ENCODE results near the gene GBA3.

- TF ChIP-seq ZSCAN18 (CRISPR knock-in tag; IDR thresholded peaks at IDR 0.05) (no peak), IRF1 (CRISPR knock-in tag; IDR thresholded peaks at IDR 0.05) (no peak)
These were observed 28.5 kb downstream of the GBA3 start for GRCh38 chr4:22721204-22721603.

Data from WTC11 (cell line).